Activated CD4-positive, alpha-beta T cell treated with anti-CD3 and anti-CD28 coated beads, Interleukin-2, amount 10 ng/mL, durations not matched to agents 7 days and 5 days (primary cell): ENCODE results near the gene BCAN. TPM values are rescaled to one million over a fixed set of nuclear protein-coding genes. Genes with fewer than 3 reads are reported as not detected.

Experiments
- CTCF ChIA-PET: fragments of 350-600 bp; sonication (Branson Sonifier 250); formaldehyde crosslinking; loops from one replicate; lab custom pipeline; 2021; ENCODE audit warnings: antibody characterized with exemption; lab: Charles Lee
- POLR2A ChIA-PET: fragments of 350-600 bp; sonication (Branson Sonifier 250); formaldehyde crosslinking; loops from one replicate; lab custom pipeline; 2021; ENCODE audit warnings: antibody characterized with exemption; lab: Charles Lee
- DNase-seq: peaks from one replicate; pipeline ENCODE4 v3.0.0-alpha.2; 2020
- H3K27ac Mint-ChIP-seq: one replicate; pipeline ENCODE4 v1.8.0; 2021; ENCODE audit warnings: mild to moderate bottlenecking, moderate library complexity, mixed read lengths
- H3K27me3 Mint-ChIP-seq: one replicate; pipeline ENCODE4 v1.8.0; 2021; ENCODE audit warnings: mixed read lengths
- H3K36me3 Mint-ChIP-seq: one replicate; pipeline ENCODE4 v1.8.0; 2021; ENCODE audit warnings: low read depth, mixed read lengths
- H3K4me1 Mint-ChIP-seq: one replicate; pipeline ENCODE4 v1.8.0; 2021; ENCODE audit warnings: mixed read lengths
- H3K4me3 Mint-ChIP-seq: one replicate; pipeline ENCODE4 v1.8.0; 2021; ENCODE audit warnings: mild to moderate bottlenecking, moderate library complexity, mixed read lengths
- H3K9me3 Mint-ChIP-seq: one replicate; pipeline ENCODE4 v1.8.0; 2021; ENCODE audit warnings: mixed read lengths
- total RNA-seq, 2 experiments: library from RNA; stranded (reverse); gene quantifications; one replicate each; pipeline ENCODE4 v1.2.3, GENCODE V29; 2021

Gene BCAN
- total RNA-seq, 2 experiments from 2014 or later: not detected

DNA sequence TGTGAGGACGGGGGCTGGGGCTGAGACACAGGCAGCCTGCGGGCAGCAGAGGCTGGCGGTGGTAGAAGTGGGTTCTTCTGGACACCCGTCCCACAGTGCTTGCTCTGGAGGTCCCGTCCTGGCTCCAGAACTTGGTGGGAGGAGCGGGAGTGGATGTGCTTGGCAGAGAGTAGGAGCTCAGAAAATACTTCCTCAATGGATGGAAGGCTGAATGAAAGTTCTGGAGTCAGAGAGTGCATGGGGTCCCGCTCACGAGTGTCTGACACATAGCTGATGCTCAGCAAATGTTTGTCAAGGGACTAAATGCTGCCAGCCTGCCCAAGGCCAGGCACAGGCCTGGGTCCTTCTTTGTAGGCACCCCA is 48.7 kb downstream of the BCAN start:
- no peak for DNase-seq
- Mint-ChIP-seq H3K9me3 (no peaks in the 10 kb centered on the region), H3K4me1 (peaks cover 24% of the 10 kb centered on the region), H3K27ac (no peak overlapping the region), H3K27me3 (peaks cover 63% of the 10 kb centered on the region), H3K36me3 (no peaks in the 10 kb centered on the region), H3K4me3 (no peak overlapping the region)
- ChIA-PET POLR2A (no interaction called here), CTCF (interaction anchor here (1.1 to 5.0 kb wide), 18 partner anchors 8 to 199 kb away, joined by 3 to 106 read pairs (median 7); partner anchors contain the start of genes CRABP2, ISG20L2, METTL25B and MRPL24)

DNA sequence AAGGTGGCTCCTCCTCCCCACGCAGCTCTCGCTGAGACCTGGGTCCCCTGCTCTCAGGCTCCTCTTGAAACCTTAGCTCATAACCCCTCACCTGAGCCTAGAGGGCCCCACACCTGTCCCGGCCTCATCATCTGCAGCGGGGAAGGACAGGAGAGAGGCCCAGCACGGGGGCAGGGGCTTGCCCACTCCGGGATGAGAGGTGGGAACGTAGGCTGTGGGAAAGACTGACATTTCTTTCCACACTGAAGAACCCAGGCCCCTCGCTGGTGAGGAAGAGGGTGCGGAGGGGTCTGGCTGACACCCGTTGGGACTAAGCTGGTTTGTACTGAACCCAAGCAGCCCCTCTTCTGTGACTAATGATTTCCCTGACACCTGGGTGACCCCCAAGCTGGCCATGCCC is 49.3 kb downstream of the BCAN start:
- Mint-ChIP-seq H3K9me3 (no peaks in the 10 kb centered on the region), H3K27ac (no peak overlapping the region), H3K36me3 (no peaks in the 10 kb centered on the region), H3K4me1 (peaks cover 24% of the 10 kb centered on the region), H3K27me3 (peaks cover 62% of the 10 kb centered on the region), H3K4me3 (no peak overlapping the region)
- no peak for DNase-seq
- ChIA-PET CTCF (interaction anchor here (0.6 to 5.0 kb wide), 16 partner anchors 7 to 236 kb away, joined by 3 to 106 read pairs (median 6); partner anchors contain the start of genes CRABP2, ISG20L2, METTL25B and MRPL24), POLR2A (no interaction called here)

DNA sequence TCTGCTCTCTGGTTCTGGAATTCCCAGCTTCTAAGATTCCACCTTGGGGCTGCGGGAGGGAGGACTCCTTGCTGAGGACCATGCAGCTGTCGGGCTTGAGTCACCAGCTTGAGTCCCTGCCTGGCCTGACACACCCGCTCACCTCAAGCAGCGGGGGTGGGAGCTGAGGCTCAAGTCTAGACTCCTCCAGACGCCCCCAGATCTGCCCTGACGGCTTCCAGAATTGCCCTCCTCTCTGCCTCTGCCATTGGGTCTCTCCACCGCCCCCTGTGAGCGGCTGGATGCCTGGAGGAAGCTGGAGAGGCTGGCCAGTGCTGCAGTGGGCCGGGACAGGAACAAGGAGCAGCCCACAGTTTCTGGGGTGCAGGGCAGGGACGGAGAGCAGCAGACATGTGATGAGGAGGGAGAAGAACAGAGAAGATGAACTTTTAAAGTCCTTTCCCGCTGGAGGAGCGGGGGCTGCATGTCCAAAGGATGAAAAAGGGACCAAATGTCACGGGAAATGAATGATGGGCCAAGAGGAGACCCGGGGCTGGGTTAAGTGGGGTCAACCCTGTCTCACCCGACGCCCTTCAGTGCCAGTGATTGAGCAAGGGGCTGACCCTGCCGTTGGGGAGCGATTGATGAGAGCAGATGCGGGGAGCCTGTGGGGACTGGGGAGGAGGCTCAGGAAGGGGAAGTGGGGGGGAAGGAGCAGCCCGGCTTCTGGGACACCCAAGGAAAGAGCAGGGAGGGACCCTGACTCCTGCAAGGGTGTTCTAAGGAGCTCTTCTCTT is 49.9 kb downstream of the BCAN start:
- Mint-ChIP-seq H3K27me3 (peaks cover 66% of the 10 kb centered on the region), H3K9me3 (no peaks in the 10 kb centered on the region), H3K36me3 (no peaks in the 10 kb centered on the region), H3K4me3 (no peak overlapping the region), H3K4me1 (peaks cover 24% of the 10 kb centered on the region), H3K27ac (no peak overlapping the region)
- no peak for DNase-seq
- POLR2A ChIA-PET: no interaction called here
- CTCF ChIA-PET: interaction anchor here (0.6 to 5.0 kb wide), 14 partner anchors 7 to 236 kb away, joined by 3 to 106 read pairs (median 6); partner anchors contain the start of genes CRABP2, ISG20L2, METTL25B and NES

GRCh38 chr1:156692441-156692924 is 50.6 kb downstream of the BCAN start:
- no peak for DNase-seq
- no peaks in the 10 kb centered on the region for H3K36me3 Mint-ChIP-seq
- H3K27me3 Mint-ChIP-seq: peaks cover 66% of the 10 kb centered on the region
- H3K4me3 Mint-ChIP-seq: no peak overlapping the region
- ChIA-PET CTCF (interaction anchor here (0.9 to 5.0 kb wide), 6 partner anchors 11 to 235 kb away, joined by 3 to 106 read pairs (median 38); partner anchors contain the start of genes CRABP2, ISG20L2, METTL25B and NES), POLR2A (no interaction called here)
- no peaks in the 10 kb centered on the region for H3K9me3 Mint-ChIP-seq
- peaks cover 24% of the 10 kb centered on the region for H3K4me1 Mint-ChIP-seq
- no peak overlapping the region for H3K27ac Mint-ChIP-seq

DNA sequence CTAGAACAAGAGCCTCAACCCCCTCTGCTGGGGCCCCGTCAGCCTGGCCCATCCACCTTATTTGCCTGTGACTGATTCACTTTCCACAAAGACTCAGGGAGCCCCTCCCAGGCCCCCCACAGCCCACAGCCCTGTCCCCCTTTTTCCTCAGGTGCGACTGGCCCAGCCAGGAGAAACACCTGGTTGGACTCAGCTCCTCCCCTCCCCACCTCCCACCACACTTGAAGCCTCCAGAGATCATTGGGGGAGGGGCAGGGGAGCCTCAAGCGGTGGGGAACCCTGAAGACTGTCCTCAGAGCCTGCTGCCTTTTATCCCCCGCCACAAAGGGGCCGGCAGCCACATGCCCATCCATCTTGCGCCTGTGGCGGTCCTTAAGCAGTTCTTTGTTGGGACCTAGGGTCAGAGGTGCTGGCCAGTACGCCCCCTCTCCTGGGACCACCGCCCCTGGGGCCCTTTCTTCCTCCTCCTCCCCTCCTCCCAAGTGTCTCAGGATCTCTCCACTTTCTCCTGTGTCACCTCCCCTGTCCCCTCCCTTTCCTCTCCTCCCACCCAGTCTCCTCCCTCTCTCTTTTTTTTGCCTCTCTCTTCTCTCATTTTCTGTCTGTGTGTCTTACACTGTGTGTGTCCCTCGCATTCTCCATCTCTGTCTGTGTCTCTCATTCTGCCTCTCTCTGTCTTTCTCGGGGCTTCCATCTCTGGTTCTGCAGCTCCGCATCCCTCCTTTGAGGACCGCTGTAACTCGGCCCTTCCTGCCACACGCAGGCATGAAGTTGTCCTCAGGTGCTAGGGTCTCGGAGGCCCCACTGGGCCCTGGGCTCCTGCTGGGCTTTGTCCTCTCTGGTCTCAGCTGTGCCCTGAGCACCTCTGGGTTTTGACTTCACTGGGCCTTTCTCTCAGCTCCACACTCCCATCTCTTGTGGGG is 51.3 kb downstream of the BCAN start:
- Mint-ChIP-seq H3K36me3 (no peaks in the 10 kb centered on the region), H3K4me3 (no peak overlapping the region), H3K27ac (no peak overlapping the region), H3K4me1 (peaks cover 24% of the 10 kb centered on the region), H3K27me3 (peaks cover 66% of the 10 kb centered on the region), H3K9me3 (no peaks in the 10 kb centered on the region)
- ChIA-PET POLR2A (no interaction called here), CTCF (interaction anchor here (2.1 to 5.0 kb wide), 3 partner anchors 13 to 35 kb away, joined by 8 to 106 read pairs (median 13); partner anchors contain the start of genes CRABP2, ISG20L2 and METTL25B)
- peak; percentile 36 for DNase-seq

GRCh38 chr1:156693848-156694689 is 52.2 kb downstream of the BCAN start:
- ChIA-PET POLR2A (no interaction called here), CTCF (interaction anchor here (0.6 to 3.8 kb wide), 4 partner anchors 12 to 749 kb away, joined by 3 to 13 read pairs (median 6); partner anchors contain the start of gene CRABP2)
- H3K4me3 Mint-ChIP-seq: no peak overlapping the region
- H3K4me1 Mint-ChIP-seq: peaks cover 24% of the 10 kb centered on the region
- H3K27ac Mint-ChIP-seq: no peak overlapping the region
- no peaks in the 10 kb centered on the region for H3K9me3 Mint-ChIP-seq
- H3K36me3 Mint-ChIP-seq: no peaks in the 10 kb centered on the region
- peaks cover 58% of the 10 kb centered on the region for H3K27me3 Mint-ChIP-seq
- DNase-seq: no peak

DNA sequence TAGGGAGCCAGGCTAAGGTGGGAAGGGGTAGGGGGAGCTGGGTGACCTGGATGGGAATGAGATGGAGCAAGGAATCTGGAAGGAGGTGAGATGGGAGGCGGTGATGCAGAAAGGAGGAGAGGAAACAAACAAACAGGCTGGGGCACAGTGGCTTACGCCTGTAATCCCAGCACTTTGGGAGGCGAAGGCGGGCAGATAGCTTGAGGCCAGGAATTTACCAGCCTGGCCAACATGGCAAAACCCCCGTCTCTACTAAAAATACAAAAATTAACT is 52.7 kb downstream of the BCAN start:
- no peaks in the 10 kb centered on the region for H3K9me3 Mint-ChIP-seq
- no peak overlapping the region for H3K4me3 Mint-ChIP-seq
- no peak for DNase-seq
- H3K4me1 Mint-ChIP-seq: peaks cover 21% of the 10 kb centered on the region
- H3K27ac Mint-ChIP-seq: no peak overlapping the region
- CTCF ChIA-PET: interaction anchor here (0.6 to 3.8 kb wide), 4 partner anchors 12 to 159 kb away, joined by 3 to 13 read pairs (median 6); partner anchors contain the start of gene CRABP2
- H3K36me3 Mint-ChIP-seq: no peaks in the 10 kb centered on the region
- POLR2A ChIA-PET: no interaction called here
- peaks cover 55% of the 10 kb centered on the region for H3K27me3 Mint-ChIP-seq

DNA sequence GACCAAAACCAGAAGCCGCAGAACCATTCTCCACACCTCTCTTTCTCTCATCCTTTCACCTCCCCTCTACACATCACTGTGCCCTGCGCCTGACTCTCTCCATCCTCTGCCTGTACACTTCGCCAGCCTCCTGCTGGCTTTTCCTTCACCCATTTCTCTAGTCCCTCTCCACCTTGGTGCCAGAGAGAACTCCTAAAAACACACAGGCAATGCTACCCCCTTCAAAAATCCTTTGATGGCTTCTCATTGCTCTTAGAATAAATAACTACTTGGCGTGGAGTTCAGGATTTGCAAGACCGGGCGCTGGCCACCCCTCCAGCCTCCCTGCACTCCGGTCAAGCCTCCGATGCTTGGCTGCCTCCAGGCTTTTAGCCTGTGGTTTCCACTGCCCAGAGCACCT is 54.8 kb downstream of the BCAN start:
- Mint-ChIP-seq H3K4me1 (peaks cover 17% of the 10 kb centered on the region), H3K36me3 (no peaks in the 10 kb centered on the region), H3K4me3 (no peak overlapping the region), H3K9me3 (no peaks in the 10 kb centered on the region), H3K27ac (no peak overlapping the region), H3K27me3 (peaks cover 35% of the 10 kb centered on the region)
- no peak for DNase-seq
- ChIA-PET CTCF (interaction anchor here (1.4 to 3.8 kb wide), 2 partner anchors 10 to 29 kb away, joined by 3 to 13 read pairs; partner anchors contain the start of gene CRABP2), POLR2A (no interaction called here)

DNA sequence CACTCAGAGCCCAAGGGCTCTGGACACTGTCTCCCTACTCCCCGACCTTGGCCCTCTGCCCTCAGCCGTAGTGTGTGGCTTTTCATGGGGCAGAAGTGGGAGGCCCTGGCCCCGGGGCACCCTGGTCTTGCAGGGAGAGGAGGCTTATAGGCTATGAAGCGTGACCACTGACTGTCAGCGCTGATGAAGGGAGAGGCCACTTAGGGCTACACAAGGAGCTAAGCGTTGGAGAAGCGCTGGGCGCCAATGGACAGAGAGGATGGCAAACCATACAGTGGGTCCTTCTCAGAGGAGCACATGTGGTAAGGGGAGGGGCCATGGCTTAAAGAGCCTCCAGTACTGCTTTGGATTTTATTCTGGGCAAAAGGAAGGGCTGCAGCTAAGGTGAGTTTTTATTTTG is 55.6 kb downstream of the BCAN start:
- Mint-ChIP-seq H3K9me3 (no peaks in the 10 kb centered on the region), H3K4me3 (no peak overlapping the region), H3K27me3 (peaks cover 28% of the 10 kb centered on the region), H3K27ac (no peak overlapping the region), H3K36me3 (no peaks in the 10 kb centered on the region), H3K4me1 (peaks cover 9% of the 10 kb centered on the region)
- CTCF ChIA-PET: interaction anchor here (0.7 to 1.7 kb wide), 5 partner anchors 8 to 197 kb away, joined by 3 to 6 read pairs (median 3); partner anchors contain the start of gene CRABP2
- no peak for DNase-seq
- POLR2A ChIA-PET: no interaction called here

DNA sequence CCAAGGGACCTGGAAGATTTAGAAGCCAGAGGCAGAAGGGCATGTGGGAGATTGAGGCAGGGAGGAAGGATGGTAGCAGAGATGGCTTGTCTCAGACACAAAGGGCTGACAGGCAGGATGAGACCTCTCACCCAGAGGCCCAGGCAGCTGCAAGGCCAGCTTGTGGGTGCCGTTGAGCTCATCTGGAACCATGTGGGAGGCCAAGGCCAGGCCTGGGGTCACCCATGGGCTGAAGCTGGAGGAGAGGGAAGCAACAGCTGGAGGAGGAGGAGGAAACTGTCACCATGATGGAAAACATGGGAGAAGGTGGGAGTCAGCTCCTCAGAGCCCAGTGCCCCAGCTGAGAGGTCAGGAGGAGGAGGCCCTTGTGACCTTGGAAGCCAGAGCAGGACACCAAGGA is 57.1 kb downstream of the BCAN start:
- ChIA-PET POLR2A (no interaction called here), CTCF (interaction anchor here (0.8 to 1.7 kb wide), 3 partner anchors 9 to 27 kb away, joined by 3 to 6 read pairs (median 6); no protein-coding TSS in a partner anchor)
- H3K4me1 Mint-ChIP-seq: no peaks in the 10 kb centered on the region
- H3K9me3 Mint-ChIP-seq: no peaks in the 10 kb centered on the region
- peaks cover 24% of the 10 kb centered on the region for H3K27me3 Mint-ChIP-seq
- no peak overlapping the region for H3K27ac Mint-ChIP-seq
- no peak for DNase-seq
- no peaks in the 10 kb centered on the region for H3K36me3 Mint-ChIP-seq
- no peak overlapping the region for H3K4me3 Mint-ChIP-seq

GRCh38 chr1:156700736-156701531 is 59.0 kb downstream of the BCAN start:
- Mint-ChIP-seq H3K27ac (no peak overlapping the region), H3K4me1 (peaks cover 11% of the 10 kb centered on the region), H3K36me3 (peaks cover 5% of the 10 kb centered on the region), H3K27me3 (peaks cover 33% of the 10 kb centered on the region), H3K9me3 (no peaks in the 10 kb centered on the region), H3K4me3 (no peak overlapping the region)
- no peak for DNase-seq
- ChIA-PET POLR2A (no interaction called here), CTCF (interaction anchor here (1.0 to 3.0 kb wide), 7 partner anchors 10 to 40 kb away, joined by 3 to 20 read pairs (median 4); no protein-coding TSS in a partner anchor)
